ENCODE data around the gene RAP1GAP2. TPM values are rescaled to one million over a fixed set of nuclear protein-coding genes. Genes with fewer than 3 reads are reported as not detected.

RAP1GAP2 gene
- total RNA-seq, 6 donors from 2014 or later, result 6.3 to 19.4 (median 13.6) TPM

DNA sequence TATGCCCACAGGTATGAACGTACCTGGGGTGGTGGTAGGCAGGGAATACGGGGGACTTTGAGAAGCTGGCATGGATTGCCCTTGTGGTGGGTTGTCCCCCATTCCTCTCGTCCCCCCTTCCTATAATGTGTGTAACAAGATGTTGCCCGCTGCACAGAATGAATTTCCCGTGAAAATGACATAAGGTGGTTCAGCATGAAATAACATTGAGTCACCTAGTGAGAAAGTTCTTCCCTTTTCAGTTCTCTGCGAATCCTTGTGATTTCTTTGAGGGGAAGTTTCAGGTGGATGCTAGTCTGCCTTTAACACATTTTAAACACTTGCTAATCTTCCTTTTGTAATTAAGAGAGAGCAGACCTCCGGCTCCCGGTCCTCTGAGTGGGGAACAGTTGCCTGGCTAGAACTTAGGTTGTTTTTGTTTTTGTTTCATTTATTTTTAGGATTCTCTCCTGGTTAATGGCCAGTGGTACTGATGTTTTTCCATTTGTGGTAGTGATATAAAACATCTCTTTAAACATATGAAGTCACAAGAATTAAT lies 58.9 kb downstream of the RAP1GAP2 start:
- no peak for ATAC-seq (ENCODE audit: low FRiP score in 2 of 2)

DNA sequence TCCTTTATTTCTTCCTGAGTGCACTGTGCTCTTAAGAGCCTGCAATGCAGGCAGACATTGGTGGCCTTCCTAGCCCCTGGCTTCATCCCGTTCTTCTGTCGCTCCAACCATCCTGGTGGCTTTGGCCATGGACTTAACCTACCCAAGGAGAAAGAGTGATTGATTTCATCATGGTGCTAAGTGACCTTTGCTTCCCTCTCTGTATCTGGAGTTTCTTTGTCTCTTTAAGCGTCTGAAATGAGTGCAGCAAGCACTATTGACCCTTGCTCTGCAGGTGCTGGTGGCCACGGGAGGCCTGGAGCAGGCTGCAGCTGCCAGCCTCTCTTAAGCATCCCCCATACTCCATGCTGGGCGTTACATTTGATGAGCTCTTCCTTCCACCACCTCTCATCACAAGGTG lies 60.5 kb downstream of the RAP1GAP2 start:
- ATAC-seq (ENCODE audit: low FRiP score in 2 of 2), result no peak
- H3K4me1 ChIP-seq, result peaks cover 18 to 27% (median 21%) of the 10 kb centered on the region in 4 donors
- H3K27me3 ChIP-seq, result peaks cover 0 to 13% (median 6%) of the 10 kb centered on the region in 4 donors
- no peaks in the 10 kb centered on the region for H3K9me3 ChIP-seq
- DNase-seq, result no peak
- 63 to 76% methylated on average over 5 of the region's 5 CpGs for WGBS, 2 donors
- no peaks in the 10 kb centered on the region for H3K36me3 ChIP-seq
- no peak overlapping the region for H3K4me3 ChIP-seq
- H3K27ac ChIP-seq, result no peak overlapping the region
- TF ChIP-seq EP300 (IDR thresholded peaks at IDR 0.05) (no peak), POLR2A (IDR thresholded peaks at IDR 0.05) (no peak), POLR2AphosphoS5 (IDR thresholded peaks at IDR 0.05) (no peak)
- TF ChIP-seq, protein P1, sequence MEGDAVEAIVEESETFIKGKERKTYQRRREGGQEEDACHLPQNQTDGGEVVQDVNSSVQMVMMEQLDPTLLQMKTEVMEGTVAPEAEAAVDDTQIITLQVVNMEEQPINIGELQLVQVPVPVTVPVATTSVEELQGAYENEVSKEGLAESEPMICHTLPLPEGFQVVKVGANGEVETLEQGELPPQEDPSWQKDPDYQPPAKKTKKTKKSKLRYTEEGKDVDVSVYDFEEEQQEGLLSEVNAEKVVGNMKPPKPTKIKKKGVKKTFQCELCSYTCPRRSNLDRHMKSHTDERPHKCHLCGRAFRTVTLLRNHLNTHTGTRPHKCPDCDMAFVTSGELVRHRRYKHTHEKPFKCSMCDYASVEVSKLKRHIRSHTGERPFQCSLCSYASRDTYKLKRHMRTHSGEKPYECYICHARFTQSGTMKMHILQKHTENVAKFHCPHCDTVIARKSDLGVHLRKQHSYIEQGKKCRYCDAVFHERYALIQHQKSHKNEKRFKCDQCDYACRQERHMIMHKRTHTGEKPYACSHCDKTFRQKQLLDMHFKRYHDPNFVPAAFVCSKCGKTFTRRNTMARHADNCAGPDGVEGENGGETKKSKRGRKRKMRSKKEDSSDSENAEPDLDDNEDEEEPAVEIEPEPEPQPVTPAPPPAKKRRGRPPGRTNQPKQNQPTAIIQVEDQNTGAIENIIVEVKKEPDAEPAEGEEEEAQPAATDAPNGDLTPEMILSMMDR (IDR thresholded peaks at IDR 0.05), result no peak

More for the DNA sequence above, 58.9 kb downstream of the RAP1GAP2 start:
- Histone ChIP-seq H3K36me3 (no peaks in the 10 kb centered on the region), H3K4me1 (peaks cover 18 to 27% (median 21%) of the 10 kb centered on the region in 4 donors), H3K4me3 (peak overlapping the region in 1 of 4 donors; percentile 68), H3K27ac (no peak overlapping the region), H3K9me3 (no peaks in the 10 kb centered on the region), H3K27me3 (peaks cover 0 to 13% (median 6%) of the 10 kb centered on the region in 4 donors)
- no peak for DNase-seq
- 36 to 39% methylated on average over 8 of the region's 8 CpGs for WGBS, 2 donors
- TF ChIP-seq, protein P1 (IDR thresholded peaks at IDR 0.05), result no peak
- TF ChIP-seq EP300 (IDR thresholded peaks at IDR 0.05) (no peak), POLR2A (IDR thresholded peaks at IDR 0.05) (no peak), POLR2AphosphoS5 (IDR thresholded peaks at IDR 0.05) (no peak)

DNA sequence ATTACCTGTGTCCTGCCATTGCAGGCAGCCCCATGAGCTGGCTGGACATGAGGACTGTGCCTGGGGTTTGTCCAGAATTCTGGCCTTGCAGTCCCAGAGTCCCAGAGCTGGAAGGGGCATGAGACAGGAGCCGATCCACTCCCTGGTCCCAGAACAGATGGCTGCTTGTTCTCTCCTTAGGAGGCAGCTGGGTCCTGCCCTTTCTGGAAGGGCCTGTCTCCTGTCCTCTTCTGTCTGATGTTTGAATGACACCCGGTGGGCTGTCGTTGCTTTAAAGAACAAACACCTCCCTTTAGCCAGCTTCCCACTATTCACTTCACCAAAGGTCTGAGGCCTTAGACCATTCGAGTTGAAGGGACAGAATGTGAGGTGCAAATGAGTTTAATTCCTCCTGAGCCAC lies 63.8 kb downstream of the RAP1GAP2 start:
- TF ChIP-seq EP300 (IDR thresholded peaks at IDR 0.05) (no peak), POLR2A (IDR thresholded peaks at IDR 0.05) (no peak), POLR2AphosphoS5 (IDR thresholded peaks at IDR 0.05) (no peak)
- TF ChIP-seq, protein P1 (IDR thresholded peaks at IDR 0.05), result no peak
- Histone ChIP-seq H3K27ac (no peak overlapping the region), H3K27me3 (no peaks in the 10 kb centered on the region), H3K4me1 (peaks cover 0 to under 1% (median 0%) of the 10 kb centered on the region in 4 donors), H3K36me3 (no peaks in the 10 kb centered on the region), H3K4me3 (no peak overlapping the region), H3K9me3 (no peaks in the 10 kb centered on the region)
- ATAC-seq (ENCODE audit: low FRiP score in 2 of 2), result no peak
- 61 to 69% methylated on average over 4 of the region's 4 CpGs for WGBS, 2 donors
- DNase-seq, result no peak

DNA sequence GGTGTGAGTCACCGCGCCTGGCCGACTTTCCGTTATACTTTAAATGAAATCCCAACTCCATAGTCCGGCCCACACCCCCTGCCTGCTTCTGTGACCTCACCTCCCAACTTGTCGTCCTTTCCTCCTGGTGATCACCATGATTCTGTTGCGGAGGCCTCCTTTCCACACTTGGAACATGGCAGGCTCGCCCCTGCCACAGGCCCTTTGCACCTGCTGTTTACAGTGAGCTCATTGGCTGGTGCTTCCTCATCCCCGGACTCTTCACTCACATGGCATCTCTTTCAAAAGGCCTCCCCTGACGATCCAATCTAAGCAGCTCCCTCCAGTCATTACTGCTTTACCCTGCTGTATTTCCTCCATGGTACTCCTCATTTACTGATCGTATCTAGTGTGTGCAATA lies 64.6 kb downstream of the RAP1GAP2 start:
- Histone ChIP-seq H3K4me3 (no peak overlapping the region), H3K27me3 (no peaks in the 10 kb centered on the region), H3K36me3 (no peaks in the 10 kb centered on the region), H3K4me1 (no peaks in the 10 kb centered on the region), H3K9me3 (no peaks in the 10 kb centered on the region), H3K27ac (no peak overlapping the region)
- DNase-seq, result no peak
- no peak for ATAC-seq (ENCODE audit: low FRiP score in 2 of 2)
- TF ChIP-seq POLR2AphosphoS5 (IDR thresholded peaks at IDR 0.05), result no peak
- TF ChIP-seq, protein P1 (IDR thresholded peaks at IDR 0.05), result no peak
- TF ChIP-seq EP300 (IDR thresholded peaks at IDR 0.05), result no peak
- no peak for TF ChIP-seq POLR2A (IDR thresholded peaks at IDR 0.05)
- 87 to 96% methylated on average over 11 of the region's 11 CpGs for WGBS, 2 donors

DNA sequence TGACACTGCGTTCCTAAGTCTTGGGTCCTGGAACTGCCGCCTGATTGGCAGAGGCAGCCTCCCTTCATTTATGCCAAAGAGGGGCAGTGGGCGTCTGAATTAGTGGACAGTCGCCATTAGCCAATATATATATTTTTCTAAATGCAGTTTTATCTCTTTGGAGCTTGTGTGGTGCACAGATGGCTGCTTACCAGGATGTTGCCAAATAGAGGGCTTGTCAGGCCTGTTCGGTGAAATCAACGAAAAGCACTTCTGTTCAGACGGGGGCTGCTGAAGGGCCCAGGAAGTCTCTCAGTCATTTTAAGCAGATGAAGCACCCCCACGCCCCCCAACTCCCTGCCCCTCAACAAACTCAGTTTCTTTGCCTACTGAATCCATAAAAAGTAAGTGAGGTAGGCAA lies 66.0 kb downstream of the RAP1GAP2 start:
- ATAC-seq (ENCODE audit: low FRiP score in 2 of 2), result no peak
- H3K27ac ChIP-seq, result no peak overlapping the region

More for the DNA sequence above, 66.0 kb downstream of the RAP1GAP2 start:
- TF ChIP-seq POLR2AphosphoS5 (IDR thresholded peaks at IDR 0.05), result no peak
- TF ChIP-seq, protein P1 (IDR thresholded peaks at IDR 0.05), result no peak
- TF ChIP-seq EP300 (IDR thresholded peaks at IDR 0.05), result no peak
- no peak for TF ChIP-seq POLR2A (IDR thresholded peaks at IDR 0.05)
- H3K27me3 ChIP-seq, result no peaks in the 10 kb centered on the region
- no peaks in the 10 kb centered on the region for H3K9me3 ChIP-seq
- DNase-seq, result no peak
- 61 to 78% methylated on average over 8 of the region's 8 CpGs for WGBS, 2 donors
- no peaks in the 10 kb centered on the region for H3K36me3 ChIP-seq
- no peak overlapping the region for H3K4me3 ChIP-seq
- H3K4me1 ChIP-seq, result no peaks in the 10 kb centered on the region
